ENCODE results near the gene SPRR3. TPM values are rescaled to one million over a fixed set of nuclear protein-coding genes. Genes with fewer than 3 reads are reported as not detected.

The SPRR3 gene
- total and polyA plus RNA-seq, 4 donors, result 0.61 TPM; not detected in 3

GRCh38 chr1:152961226-152961891 is 40.2 kb upstream of the SPRR3 start:
- Histone ChIP-seq H3K27ac (ENCODE audit: low read depth in 1 of 2, low read length in 2 of 2) (no peak overlapping the region), H3K4me3 (ENCODE audit: low read depth in 1 of 3, low read length in 3 of 3) (no peak overlapping the region), H3K9me3 (ENCODE audit: control insufficient read depth in 4 of 4, low read length in 3 of 4) (no peaks in the 10 kb centered on the region), H3K9ac (ENCODE audit: low read depth in 1 of 2, low read length in 2 of 2) (no peak overlapping the region), H3K36me3 (ENCODE audit: control insufficient read depth in 4 of 4, insufficient read depth in 3 of 4, low read depth in 1 of 4, low read length in 3 of 4) (no peaks in the 10 kb centered on the region), H3K27me3 (ENCODE audit: control insufficient read depth in 4 of 4, insufficient read depth in 4 of 4, low read length in 3 of 4) (no peaks in the 10 kb centered on the region), H3K4me1 (ENCODE audit: control insufficient read depth in 4 of 4, insufficient read depth in 4 of 4, low read length in 3 of 4) (peaks cover 0 to 14% (median 11%) of the 10 kb centered on the region in 4 donors)
- 91% methylated on average over 7 of the region's 7 CpGs for WGBS
- TF ChIP-seq FOXA2 (IDR thresholded peaks at IDR 0.05), result no peak
- TF ChIP-seq ZBTB33 (IDR thresholded peaks at IDR 0.05), result no peak
- no peak for TF ChIP-seq SP1 (IDR thresholded peaks at IDR 0.05)
- TF ChIP-seq RXRA (IDR thresholded peaks at IDR 0.05), result no peak
- TF ChIP-seq TAF1 (conservative IDR thresholded peaks at IDR 0.05), result no peak
- TF ChIP-seq EGR1 (IDR thresholded peaks at IDR 0.05; ENCODE audit: low read depth in 2 of 2), result no peak
- TF ChIP-seq YY1 (IDR thresholded peaks at IDR 0.05), result no peak
- DNase-seq (ENCODE audit: low spot score), result no peak

- H3K9me3 ChIP-seq (ENCODE audit: control insufficient read depth in 4 of 4, low read length in 3 of 4), result no peaks in the 10 kb centered on the region
- WGBS, result 82% methylated on average over 2 of the region's 2 CpGs
- no peaks in the 10 kb centered on the region for H3K27me3 ChIP-seq (ENCODE audit: control insufficient read depth in 4 of 4, insufficient read depth in 4 of 4, low read length in 3 of 4)
- peaks cover 0 to 14% (median 11%) of the 10 kb centered on the region in 4 donors for H3K4me1 ChIP-seq (ENCODE audit: control insufficient read depth in 4 of 4, insufficient read depth in 4 of 4, low read length in 3 of 4)
- H3K4me3 ChIP-seq (ENCODE audit: low read depth in 1 of 3, low read length in 3 of 3), result no peak overlapping the region
- H3K9ac ChIP-seq (ENCODE audit: low read depth in 1 of 2, low read length in 2 of 2), result no peak overlapping the region
- no peak overlapping the region for H3K27ac ChIP-seq (ENCODE audit: low read depth in 1 of 2, low read length in 2 of 2)
- H3K36me3 ChIP-seq (ENCODE audit: control insufficient read depth in 4 of 4, insufficient read depth in 3 of 4, low read depth in 1 of 4, low read length in 3 of 4), result no peaks in the 10 kb centered on the region
- DNase-seq (ENCODE audit: low spot score), result no peak
- TF ChIP-seq MAX (IDR thresholded peaks at IDR 0.05) (no peak), ZBTB33 (IDR thresholded peaks at IDR 0.05) (no peak), RXRA (IDR thresholded peaks at IDR 0.05) (no peak), TAF1 (conservative IDR thresholded peaks at IDR 0.05) (no peak), RAD21 (IDR thresholded peaks at IDR 0.05) (no peak)
These were observed 38.6 kb upstream of the SPRR3 start for GRCh38 chr1:152962876-152963415.

- WGBS, result 78% methylated on average over 1 of the region's 1 CpG
- Histone ChIP-seq H3K36me3 (ENCODE audit: control insufficient read depth in 4 of 4, insufficient read depth in 3 of 4, low read depth in 1 of 4, low read length in 3 of 4) (no peaks in the 10 kb centered on the region), H3K27ac (ENCODE audit: low read depth in 1 of 2, low read length in 2 of 2) (no peak overlapping the region), H3K27me3 (ENCODE audit: control insufficient read depth in 4 of 4, insufficient read depth in 4 of 4, low read length in 3 of 4) (no peaks in the 10 kb centered on the region), H3K4me3 (ENCODE audit: low read depth in 1 of 3, low read length in 3 of 3) (no peak overlapping the region), H3K4me1 (ENCODE audit: control insufficient read depth in 4 of 4, insufficient read depth in 4 of 4, low read length in 3 of 4) (peaks cover 0 to 11% (median 5%) of the 10 kb centered on the region in 4 donors), H3K9ac (ENCODE audit: low read depth in 1 of 2, low read length in 2 of 2) (no peak overlapping the region), H3K9me3 (ENCODE audit: control insufficient read depth in 4 of 4, low read length in 3 of 4) (no peaks in the 10 kb centered on the region)
- DNase-seq (ENCODE audit: low spot score), result no peak
- TF ChIP-seq HNF4G (IDR thresholded peaks at IDR 0.05) (no peak), GABPA (IDR thresholded peaks at IDR 0.05 in 1 of 2, conservative IDR thresholded peaks at IDR 0.05 in 1 of 2) (no peak), RAD21 (IDR thresholded peaks at IDR 0.05) (no peak), RXRA (IDR thresholded peaks at IDR 0.05) (no peak), FOXA1 (IDR thresholded peaks at IDR 0.05) (no peak), TAF1 (conservative IDR thresholded peaks at IDR 0.05) (no peak), ATF3 (IDR thresholded peaks at IDR 0.05) (no peak), JUND (IDR thresholded peaks at IDR 0.05) (no peak), HNF4A (conservative IDR thresholded peaks at IDR 0.05) (no peak), EGR1 (IDR thresholded peaks at IDR 0.05; ENCODE audit: low read depth in 2 of 2) (no peak), MAX (IDR thresholded peaks at IDR 0.05) (no peak), FOXA2 (IDR thresholded peaks at IDR 0.05) (no peak), YY1 (IDR thresholded peaks at IDR 0.05) (no peak), ZBTB33 (IDR thresholded peaks at IDR 0.05) (no peak)
These were observed 37.0 kb upstream of the SPRR3 start for GRCh38 chr1:152964536-152964935.
